Measurements from ENCODE around the gene PRDM10.

Gene PRDM10

DNA sequence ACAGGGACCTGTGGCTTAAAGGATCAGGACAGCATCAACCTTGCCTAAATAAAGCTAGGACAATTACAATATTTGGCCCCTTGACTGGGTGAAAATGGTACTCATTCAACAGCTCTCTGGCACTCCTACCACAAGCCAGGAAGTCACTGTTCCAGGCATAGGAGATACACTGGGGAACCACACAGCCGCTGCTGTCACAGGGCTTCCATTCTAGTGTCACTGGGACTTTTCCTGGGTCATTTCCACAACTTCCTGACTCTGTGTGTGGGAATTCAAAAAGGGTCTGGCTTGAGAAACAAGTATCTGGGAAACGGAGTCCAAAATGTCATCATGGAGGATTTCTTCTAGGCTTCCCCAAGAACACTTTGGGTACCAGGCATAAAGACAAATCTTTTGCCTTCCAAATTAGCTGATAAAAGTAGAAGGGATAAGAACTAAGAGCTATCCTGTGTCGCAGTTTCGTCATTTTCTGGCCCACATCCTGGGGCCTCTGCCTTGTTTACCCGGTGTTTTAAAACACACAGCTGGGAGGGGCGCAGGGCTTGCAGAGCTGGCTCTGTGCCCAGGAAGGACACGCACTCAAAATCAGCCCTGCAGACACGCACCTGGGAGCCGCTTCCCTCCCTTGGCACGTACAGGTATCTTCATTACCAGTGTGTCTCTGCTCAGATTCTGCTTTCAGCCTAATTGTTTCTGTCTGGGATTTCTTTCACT lies 149.0 kb downstream of the PRDM10 start:
- TF ChIP-seq, protein P1, sequence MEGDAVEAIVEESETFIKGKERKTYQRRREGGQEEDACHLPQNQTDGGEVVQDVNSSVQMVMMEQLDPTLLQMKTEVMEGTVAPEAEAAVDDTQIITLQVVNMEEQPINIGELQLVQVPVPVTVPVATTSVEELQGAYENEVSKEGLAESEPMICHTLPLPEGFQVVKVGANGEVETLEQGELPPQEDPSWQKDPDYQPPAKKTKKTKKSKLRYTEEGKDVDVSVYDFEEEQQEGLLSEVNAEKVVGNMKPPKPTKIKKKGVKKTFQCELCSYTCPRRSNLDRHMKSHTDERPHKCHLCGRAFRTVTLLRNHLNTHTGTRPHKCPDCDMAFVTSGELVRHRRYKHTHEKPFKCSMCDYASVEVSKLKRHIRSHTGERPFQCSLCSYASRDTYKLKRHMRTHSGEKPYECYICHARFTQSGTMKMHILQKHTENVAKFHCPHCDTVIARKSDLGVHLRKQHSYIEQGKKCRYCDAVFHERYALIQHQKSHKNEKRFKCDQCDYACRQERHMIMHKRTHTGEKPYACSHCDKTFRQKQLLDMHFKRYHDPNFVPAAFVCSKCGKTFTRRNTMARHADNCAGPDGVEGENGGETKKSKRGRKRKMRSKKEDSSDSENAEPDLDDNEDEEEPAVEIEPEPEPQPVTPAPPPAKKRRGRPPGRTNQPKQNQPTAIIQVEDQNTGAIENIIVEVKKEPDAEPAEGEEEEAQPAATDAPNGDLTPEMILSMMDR (conservative IDR thresholded peaks at IDR 0.05; ENCODE audit: low read depth, low read length) = no peak
- H3K4me3 ChIP-seq (ENCODE audit: low read length) = no peak overlapping the region
- no peak for DNase-seq (ENCODE audit: low read depth)

DNA sequence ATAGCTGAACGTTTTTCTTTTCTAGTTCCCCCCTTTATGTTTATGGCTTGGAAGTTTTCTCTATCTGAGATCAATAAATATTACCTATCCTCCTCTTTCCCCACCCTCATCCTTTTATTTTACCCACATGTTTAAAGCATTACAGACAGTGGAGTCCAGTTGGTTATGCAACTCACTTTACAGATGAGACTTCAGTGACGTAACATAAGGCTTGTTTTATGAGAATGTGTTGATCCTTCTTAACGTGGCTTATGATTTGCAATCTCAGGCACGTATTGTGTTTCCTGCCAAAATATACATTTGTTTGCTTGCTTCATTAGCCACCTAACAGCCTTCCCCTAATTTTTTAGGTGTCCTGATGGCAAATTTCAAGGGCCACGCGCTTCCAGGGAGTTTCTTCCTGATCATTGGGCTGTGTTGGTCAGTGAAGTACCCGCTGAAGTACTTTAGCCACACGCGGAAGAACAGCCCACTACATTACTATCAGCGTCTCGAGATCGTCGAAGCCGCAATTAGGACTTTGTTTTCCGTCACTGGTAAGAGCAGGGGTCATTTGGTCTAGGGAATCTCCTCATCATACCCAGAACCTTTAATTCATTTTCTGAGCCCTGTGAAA lies 150.4 kb downstream of the PRDM10 start:
- TF ChIP-seq, protein P1 (conservative IDR thresholded peaks at IDR 0.05; ENCODE audit: low read depth, low read length) = no peak
- no peak for DNase-seq (ENCODE audit: low read depth)
- H3K4me3 ChIP-seq (ENCODE audit: low read length) = no peak overlapping the region

All from retinal pigment epithelial cell (primary cell).